Lower leg skin (tissue), 3 donors: ENCODE measurements around the gene SOS1.

ENCODE experiments used
- CTCF ChIP-seq, 3 donors: fragments of 450-650 bp; IDR thresholded peaks; one replicate each; pipeline ENCODE4 v1.5.1; 2016; ENCODE audit warnings: antibody characterized with exemption in 3 of 3, mild to moderate bottlenecking in 3 of 3, moderate library complexity in 2 of 3
- POLR2A ChIP-seq, 2 donors: fragments of 450-650 bp; IDR thresholded peaks; one replicate each; pipeline ENCODE4 v1.6.1; 2016 to 2017; ENCODE audit warnings: antibody characterized with exemption in 2 of 2, mild to moderate bottlenecking in 1 of 2, moderate library complexity in 1 of 2

GRCh38 chr2:39020383-39020782 is 100.5 kb downstream of the SOS1 start:
- no peak for TF ChIP-seq CTCF (IDR thresholded peaks at IDR 0.05)
- TF ChIP-seq POLR2A (IDR thresholded peaks at IDR 0.05): no peak
